Transverse colon (tissue), 4 donors: ENCODE measurements around the gene RABGAP1L.

Source experiments
- POLR2A ChIP-seq: fragments of 450-650 bp; IDR thresholded peaks from one replicate; pipeline ENCODE4 v1.6.1; 2016; ENCODE audit warnings: antibody characterized with exemption, mild to moderate bottlenecking, moderate library complexity
- POLR2AphosphoS5 ChIP-seq, 3 donors: sonication (generic); formaldehyde crosslinking; IDR thresholded peaks; one replicate each; pipeline ENCODE4 v1.6.1; 2016; ENCODE audit warnings: antibody characterized with exemption in 3 of 3
- TF ChIP-seq, protein P1 (sequence below), 5 experiments: fragments of 200-600 bp in 3 of 5; fragments of 450-650 bp in 2 of 5; sonication (generic) in 3 of 5; IDR thresholded peaks; 1 replicate in 2 of 5; 2 replicates in 3 of 5; pipeline ENCODE4 v1.5.1; 2016 to 2017; ENCODE audit warnings: antibody characterized with exemption in 5 of 5, inconsistent platforms in 3 of 5, mild to moderate bottlenecking in 2 of 5, moderate library complexity in 1 of 5

- TF ChIP-seq POLR2A, result no peak
- TF ChIP-seq POLR2AphosphoS5 (IDR thresholded peaks at IDR 0.05), result no peak
- TF ChIP-seq, protein P1, sequence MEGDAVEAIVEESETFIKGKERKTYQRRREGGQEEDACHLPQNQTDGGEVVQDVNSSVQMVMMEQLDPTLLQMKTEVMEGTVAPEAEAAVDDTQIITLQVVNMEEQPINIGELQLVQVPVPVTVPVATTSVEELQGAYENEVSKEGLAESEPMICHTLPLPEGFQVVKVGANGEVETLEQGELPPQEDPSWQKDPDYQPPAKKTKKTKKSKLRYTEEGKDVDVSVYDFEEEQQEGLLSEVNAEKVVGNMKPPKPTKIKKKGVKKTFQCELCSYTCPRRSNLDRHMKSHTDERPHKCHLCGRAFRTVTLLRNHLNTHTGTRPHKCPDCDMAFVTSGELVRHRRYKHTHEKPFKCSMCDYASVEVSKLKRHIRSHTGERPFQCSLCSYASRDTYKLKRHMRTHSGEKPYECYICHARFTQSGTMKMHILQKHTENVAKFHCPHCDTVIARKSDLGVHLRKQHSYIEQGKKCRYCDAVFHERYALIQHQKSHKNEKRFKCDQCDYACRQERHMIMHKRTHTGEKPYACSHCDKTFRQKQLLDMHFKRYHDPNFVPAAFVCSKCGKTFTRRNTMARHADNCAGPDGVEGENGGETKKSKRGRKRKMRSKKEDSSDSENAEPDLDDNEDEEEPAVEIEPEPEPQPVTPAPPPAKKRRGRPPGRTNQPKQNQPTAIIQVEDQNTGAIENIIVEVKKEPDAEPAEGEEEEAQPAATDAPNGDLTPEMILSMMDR (IDR thresholded peaks at IDR 0.05), result no peak
Observed at GRCh38 chr1:174883409-174883808, 724.1 kb downstream of the RABGAP1L start.
